ENCODE data around the gene MALL.
"Not testable (repeated sequence)": the region's sequence is repeated elsewhere in the genome, so short reads cannot be mapped to it uniquely, and the experiment has no call there.

MALL gene

DNA sequence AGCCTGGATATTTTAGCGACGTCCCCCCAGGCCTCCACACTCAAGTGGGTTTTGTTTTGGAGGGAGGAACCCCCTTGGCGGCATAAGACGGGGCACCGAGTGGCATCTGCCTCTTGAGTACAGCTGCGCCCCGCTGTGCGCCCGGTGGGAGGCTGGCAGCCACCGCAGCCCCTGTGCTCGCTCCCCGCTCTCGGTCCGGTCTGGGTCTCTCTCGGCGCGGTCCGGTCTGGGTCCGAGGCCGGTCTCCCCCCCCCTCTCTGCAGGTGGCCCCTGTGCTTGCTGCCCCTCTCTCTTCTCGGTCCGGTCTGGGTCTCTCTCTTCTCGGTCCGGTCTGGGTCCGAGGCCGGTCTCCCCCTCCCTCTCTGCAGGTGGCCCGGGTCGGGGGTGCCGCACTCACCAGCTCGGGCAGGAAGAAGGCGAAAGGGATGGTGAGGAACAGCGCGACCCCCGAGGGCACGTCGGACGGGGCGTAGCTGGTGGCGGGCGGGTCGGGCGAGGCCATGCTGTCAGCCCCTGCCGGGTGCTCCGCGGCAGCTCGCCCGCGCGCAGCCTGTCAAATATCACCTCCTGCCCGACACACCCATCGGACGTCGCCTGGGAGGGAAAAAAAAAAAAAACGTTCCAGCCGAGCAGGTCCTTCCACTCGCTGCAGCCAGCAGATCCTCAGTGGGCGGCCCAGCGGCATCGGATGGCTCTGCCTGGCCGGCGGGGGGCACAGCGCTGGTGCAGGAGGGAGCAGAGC is at the start of gene MALL:
Gene MALL (minus strand): TSS at position 532 of the 742 bp plus-strand sequence. CDS start 30 bp downstream, at position 502.
- no peak for DNase-seq (ENCODE audit: low read depth)

DNA sequence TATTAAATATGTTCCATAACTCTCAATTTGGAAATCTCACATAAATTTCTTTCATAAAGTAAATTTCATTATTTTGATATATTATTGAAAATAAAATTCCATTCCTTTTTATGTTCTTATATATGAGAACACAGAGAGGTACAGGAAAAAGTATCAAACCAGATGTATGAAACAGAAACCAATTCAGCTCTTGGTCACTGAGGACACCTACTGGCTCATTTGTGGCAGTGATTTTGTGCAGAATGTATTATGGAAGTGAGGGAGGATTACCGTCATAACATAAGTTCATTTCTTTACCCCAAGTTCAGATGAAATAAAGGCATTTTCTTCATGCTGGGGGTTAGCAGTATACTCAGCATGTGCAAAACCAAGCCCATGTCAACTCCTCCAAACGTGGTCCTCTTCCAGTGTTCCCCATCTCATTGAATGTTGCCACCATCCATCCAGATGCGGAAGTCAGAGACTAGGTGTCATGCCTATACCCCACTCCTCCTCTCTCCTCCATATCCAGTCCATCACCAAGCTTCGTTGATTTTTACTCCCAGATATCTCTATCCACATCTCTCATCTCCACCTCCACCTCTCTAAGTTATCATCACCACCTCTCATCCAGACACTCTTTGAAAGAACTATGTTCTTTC is 41.7 kb upstream of the MALL start:
- no peak for DNase-seq (ENCODE audit: low read depth)

DNA sequence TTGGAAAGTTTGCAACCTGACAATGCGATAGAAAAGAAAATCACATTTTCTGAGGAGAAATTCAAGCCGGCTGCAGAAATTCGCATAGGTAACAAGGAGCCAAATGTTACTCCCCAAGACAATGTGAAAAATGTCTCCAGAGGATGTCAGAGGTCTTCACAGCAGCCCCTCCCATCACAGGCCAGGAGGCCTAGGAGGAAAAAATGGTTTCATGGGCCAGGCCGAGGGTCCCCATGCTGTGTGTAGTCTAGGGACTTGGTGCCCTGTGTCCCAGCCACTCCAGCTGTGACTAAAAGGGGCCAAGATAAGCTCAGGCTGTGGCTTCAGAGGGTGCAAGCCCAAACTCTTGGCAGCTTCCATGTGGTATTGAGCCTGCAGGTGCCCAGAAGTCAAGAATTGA is 39.2 kb upstream of the MALL start:
- DNase-seq (ENCODE audit: low read depth), result not testable (repeated sequence)

DNA sequence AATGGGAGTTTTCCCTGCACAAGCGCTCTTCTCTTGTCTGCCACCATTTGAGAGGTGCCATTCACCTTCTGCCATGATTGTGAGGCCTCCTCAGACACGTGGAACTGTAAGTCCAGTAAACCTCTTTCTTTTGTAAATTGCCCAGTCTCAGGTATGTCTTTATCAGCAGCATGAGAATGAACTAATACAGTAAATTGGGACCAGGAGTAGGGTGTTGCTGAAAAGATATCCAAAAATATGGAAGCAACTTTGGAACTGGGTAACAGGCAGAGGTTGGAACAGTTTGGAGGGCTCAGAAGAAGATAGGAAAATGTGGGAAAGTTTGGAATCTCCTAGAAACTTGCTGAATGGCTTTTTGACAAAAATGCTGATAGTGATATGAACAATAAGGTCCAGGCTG is 38.6 kb upstream of the MALL start:
- not testable (repeated sequence) for DNase-seq (ENCODE audit: low read depth)

DNA sequence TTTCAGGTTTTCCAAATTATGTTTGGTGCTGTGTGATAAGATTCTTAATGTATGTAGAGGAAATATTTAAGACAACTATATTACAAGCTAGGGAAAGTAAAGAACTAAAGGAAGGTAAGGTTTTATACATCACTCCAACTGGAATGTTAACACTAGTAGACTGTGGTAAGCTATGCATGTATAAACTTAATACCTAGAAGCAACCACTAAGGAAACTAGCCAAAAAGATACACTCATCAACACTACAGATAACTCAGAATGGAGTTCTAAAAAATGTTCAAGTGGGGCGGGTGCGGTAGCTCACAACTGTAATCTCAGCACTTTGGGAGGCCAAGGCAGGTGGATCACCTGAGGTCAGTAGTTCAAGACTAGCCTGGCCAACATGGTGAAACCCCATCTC is 37.8 kb upstream of the MALL start:
- no peak for DNase-seq (ENCODE audit: low read depth)

DNA sequence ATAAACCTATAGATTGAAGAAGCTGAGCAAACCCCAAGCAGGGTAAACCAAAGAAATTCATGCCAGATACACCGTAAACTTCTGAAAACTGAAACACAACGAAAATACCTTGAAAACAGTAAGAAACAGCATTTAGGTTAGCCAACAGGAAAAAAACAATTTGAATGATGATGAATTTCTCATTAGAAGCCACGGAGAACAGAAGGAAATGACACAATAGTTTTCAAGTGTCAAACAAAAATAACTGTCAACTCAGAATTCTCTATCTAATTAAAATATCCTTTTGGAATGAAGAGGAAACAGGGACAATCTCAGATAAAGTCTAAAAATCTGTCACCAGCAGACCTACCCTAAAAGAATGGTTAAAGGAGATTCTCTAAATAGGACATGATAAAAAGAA is 37.3 kb upstream of the MALL start:
- no peak for DNase-seq (ENCODE audit: low read depth)

DNA sequence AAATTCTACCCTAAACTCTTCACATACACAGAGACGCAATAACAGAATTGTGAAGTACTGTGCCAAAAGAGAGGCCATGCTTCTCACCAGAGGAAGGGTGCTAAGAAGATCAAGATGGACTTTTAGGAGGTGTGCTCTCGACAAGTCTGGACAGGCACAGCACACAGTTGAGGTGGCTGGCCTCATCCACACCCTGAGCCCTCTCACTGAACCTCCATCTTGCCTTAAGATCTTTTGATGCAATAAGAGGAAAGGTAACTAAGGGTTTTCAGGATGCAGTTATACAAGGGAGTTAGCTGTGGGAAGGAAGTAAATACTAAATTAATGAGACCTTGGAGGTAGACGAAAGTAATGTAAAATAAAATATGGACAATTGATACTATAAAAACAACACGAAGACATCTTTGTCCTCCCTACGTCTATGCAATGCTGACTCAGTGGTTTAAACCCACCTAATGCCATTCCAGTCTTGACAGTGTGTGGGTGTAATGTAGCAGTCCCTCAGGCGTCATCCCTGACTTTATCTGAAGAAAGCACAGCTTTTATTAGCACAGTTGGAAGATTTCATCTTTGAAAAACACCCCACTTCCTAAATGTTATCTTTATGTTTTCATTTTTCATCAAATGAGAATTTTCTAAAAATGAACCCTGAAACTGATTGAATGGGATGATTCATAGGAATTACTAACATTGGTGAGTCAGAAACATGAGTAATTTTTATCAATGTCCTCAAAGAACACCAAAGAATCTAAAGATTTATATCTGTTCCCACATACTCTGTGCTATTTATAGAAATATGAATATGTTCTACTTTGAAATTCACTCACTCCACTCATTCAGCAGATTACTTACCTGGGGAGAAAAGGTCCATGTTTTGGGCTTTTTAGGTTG is 34.0 kb upstream of the MALL start:
- DNase-seq (ENCODE audit: low read depth), result no peak

DNA sequence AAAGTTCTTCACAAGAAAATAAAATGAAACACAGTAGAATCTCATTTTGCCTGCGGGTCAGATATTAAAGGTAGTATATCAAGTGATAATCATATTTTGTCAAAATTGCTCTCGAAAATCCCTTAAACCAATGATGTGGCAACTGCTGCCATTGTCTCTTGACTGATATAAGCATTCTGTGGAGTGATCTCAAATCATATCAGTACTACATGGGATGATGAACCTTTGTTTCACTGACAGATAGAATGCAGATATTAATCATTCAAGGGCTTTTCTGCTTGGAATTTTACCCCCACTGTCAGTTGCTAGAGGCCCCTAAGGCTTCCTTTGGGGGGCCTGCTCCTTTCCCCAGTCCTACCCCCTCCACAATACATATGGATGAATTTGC is 31.3 kb upstream of the MALL start:
- DNase-seq (ENCODE audit: low read depth), result no peak

DNA sequence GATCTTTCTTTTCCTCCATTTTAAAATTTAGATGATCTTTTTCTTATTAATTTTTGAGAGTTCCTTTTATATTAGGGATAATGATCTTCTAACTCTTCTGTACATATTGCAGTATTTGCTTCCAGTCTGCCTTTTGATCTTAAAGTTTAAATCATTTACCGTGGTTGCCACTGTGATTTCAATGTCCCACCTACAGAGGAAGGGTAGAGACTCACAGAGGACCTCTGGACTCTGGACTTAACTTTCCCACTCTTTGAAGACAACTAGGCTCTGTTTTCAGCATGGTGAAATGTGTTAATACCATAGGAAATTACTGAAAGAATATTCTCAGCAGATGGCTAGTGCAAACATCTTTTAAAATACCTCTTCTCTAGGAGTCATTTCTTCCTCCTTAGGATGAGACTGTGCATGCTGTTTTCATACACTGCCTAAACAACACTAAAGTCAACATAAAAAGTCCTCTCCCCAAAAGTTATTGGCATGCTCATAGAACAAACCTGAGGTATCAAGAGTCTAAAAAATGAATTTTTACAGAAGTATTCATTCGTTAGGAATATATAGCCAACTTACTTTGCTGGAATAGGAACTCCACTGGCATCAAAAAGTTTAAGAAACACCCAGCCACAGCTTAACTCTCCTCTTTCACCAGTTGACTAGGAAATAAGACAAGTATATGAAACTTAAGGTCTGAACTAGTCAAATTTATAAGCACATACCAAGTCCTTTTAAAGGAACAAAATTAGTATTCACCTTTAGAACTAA is 30.7 kb upstream of the MALL start:
- DNase-seq (ENCODE audit: low read depth), result no peak

DNA sequence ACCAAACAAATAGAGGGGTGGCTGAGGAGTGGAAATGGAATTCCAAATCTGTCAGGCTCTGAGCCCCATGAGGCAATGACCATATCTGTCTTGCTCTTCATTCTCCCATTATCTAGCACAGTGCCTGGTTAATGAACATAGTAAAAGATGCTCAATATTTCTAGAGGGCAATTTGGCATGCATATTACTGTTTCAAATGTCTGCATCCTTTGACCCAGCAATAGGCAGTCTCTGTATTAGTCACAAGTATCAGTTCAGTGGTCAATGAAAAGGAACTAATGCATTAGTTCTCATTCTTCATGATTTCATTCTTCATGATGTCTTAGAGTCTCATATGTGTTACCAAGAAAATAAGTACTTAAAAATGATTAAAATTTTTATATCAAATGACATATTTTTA is 28.4 kb upstream of the MALL start:
- DNase-seq (ENCODE audit: low read depth), result no peak

DNA sequence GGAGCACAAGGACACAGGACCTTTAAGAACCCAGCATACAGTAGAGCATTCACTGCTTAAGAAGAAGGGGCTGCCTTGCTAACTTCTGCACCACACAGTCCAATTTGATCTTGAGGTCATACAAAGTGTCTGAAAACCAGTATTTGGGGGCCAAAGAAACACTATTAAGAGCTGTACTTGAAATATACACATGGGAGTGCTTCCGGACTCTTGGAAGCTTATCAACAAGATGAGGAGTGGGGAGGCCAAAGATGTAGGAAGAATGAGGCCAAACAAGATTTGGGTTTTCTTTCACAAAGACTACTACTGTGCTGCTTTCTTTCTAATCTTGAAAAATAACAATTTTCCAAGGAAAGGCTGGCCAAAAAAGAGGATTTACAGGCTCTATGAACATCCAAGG is 24.8 kb upstream of the MALL start:
- DNase-seq (ENCODE audit: low read depth), result no peak

DNA sequence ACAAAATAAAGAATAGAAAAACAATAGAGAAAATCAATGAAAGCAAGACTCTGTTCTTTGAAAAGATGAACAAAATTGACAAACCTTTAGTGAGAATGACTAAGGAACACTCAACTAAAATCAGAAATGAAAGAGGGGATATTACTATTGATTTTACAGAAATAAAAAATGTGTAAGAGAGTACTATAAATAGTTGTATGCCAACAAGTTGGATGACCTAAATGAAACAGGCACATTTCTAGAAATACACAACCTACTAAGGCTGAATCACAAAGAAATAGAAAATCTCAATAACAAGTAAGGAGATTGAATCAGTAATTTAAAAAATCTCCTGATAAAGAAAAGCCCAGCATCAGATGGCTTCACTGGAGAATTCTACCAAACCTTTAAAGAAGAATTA is 18.4 kb upstream of the MALL start:
- no peak for DNase-seq (ENCODE audit: low read depth)

DNA sequence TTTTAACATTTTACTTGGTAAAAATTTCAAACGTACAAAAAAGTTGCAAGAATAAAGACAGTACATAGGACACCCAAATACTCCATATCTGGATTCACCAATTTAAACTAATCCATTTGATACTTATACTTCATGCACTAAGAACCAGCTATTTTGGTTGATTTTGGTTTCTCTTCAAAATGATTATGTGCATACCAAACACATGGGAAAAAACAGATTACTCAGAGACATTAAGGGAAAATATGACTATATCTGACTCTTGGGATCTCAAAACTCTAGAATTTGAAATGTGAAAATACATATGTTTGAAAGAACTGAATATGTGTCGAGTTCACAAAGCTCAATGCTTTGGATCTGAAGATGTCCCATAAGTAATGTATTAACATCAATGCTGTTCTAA is 15.5 kb upstream of the MALL start:
- DNase-seq (ENCODE audit: low read depth), result no peak

DNA sequence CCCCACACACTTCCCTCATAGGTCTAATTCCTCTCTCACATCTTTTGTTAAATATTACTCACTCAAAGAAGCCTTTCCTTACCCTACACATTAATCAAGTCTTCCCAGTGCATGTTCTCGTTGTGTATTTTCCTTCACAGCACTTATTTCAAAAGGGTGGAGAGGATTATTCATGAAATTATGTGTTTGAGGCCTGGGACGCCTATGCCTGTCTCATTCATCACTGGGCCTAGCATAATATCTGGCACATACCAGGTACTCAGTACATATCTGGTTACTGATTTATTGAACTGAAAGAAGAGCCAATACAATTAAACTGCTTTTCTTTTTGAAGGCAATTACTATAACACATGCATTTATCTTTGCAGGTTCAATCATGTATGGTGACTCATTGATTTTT is 15.1 kb upstream of the MALL start:
- DNase-seq (ENCODE audit: low read depth), result no peak

DNA sequence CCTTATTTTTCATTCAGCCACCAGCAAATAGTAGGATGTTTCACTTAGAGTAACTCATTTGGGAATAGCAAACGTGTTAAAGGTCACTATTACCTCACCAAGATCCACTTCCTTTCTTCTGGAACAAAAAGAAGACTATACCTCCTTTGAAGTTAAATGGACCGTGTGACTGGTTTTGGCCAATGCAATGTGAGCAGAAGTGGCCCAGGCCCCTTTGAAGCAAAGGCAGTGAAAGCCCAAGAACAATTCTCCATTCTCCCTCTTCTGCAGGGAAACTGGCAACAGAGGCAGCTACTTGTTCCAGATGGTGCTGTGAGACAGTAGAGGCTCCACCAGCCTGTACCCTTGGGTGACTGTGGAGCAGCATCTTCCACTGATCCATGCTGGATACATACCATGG is 11.3 kb upstream of the MALL start:
- DNase-seq (ENCODE audit: low read depth), result no peak

DNA sequence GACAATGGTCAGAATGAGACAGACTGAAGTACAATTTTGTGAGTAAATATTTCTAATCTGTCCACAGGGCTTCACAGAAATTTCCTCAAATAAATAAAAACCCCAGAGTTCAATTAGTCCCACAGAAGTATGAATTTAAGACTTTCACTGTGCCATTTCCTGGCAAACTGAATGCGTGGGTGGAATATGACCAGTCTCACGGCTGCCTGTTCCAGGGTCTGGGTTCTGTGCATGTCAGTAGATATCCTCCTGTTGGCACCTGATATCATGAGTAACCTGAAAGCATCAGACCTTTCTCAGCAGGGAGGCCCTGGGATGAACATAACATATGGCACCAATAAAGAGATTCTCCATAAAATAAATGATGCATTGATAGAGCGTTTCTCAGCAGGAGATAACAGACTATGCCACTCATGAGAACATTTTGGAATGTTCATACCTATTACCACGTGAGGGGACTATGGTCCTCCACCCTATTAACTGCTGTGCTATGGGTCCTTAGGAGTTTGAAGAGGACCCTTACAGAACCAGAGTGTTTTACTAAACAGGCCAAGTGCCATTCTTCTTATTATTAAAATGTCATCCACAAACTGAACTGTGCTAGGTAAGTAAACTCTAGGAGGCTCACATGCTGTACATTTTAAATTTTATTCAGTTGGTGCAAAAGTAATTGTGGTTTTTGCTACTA is 10.6 kb upstream of the MALL start:
- DNase-seq (ENCODE audit: low read depth), result no peak

DNA sequence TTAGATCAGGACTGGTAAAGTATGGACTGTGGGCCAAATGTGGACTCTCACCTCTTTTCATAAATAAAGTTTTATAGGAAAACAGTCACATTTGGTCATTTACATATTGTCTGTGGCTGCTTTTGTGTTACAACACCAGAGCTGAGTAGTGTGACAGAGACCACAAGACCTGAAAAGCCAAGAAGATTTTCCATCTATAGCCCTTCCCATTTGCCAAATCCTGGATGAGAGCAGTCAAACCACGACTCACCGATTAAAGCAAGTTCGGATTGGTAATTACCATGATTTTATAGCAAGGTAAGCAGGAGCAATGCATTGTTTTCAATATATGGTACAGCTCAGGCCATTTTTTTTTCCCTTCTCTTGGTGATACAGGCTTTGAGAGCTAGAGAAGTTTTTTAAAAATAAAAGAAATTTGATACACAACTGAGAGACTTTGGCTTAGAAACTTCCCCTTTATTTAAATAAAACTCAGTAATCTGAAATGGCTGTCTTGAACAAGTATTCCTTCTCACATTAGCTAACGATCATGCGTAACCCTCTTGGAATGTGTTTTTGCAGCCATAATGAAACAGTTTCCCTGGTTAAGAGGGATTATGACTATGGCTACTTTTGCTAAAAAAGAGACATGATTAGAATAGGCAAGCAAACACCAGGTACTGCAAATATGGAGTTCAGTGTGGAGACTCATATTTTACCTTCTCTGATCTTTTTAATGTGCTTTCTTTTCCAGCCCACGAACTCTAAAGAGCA is 9.5 kb upstream of the MALL start:
- DNase-seq (ENCODE audit: low read depth), result no peak

DNA sequence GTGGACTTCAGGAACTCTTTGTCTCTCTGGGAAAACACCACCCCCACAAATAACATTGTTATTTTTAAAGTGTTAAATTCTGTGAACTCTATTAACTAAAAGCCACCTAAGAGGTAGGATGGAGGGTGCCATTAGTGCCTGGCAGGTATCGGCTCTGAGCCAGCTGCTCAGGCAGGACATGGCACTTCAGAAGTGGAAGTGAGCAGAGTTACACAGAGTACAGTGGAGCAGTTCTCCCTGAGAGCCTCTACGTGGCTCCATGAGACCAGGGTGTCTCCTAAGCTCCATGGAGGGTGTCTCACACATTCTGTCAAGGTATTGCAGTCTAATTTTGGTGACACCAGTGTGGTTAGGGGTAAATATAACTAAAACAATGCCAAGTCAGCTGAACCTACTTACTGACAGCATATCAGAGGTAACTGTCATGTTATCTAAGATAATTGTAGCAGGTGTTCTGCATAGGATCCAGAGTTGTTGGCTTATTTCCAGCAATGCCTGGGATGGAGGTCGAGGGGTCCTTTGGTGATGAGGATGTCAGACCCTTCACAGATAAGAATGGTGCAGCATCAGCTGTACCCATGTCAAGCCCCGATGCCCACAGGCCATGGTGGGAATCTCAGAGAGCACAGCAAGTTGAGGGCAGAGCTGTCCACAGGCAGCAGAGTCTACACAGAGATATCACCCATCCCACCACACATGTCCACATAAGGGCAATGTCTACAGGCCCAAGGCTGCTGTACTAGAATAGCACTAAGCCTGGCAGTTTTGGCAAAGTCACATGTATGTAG is 8.6 kb upstream of the MALL start:
- no peak for DNase-seq (ENCODE audit: low read depth)

DNA sequence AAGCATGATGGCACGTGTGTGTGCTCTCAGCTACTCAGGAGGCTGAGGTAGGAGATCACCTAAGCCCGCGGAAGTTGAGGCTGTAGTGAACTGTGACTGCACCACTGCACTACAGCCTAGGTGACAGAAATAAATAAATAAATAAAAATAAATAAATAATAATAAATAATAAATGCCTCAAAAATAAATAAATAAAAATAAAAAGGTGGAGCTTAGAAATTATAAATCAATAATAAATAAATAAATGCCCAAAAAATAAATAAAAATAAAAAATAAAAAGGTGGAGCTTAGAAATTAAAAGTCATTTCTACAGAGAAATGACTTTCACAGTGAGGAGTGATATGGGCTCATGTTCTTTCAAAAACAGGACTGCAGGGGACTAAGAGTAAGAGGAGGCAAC is 6.0 kb upstream of the MALL start:
- no peak for DNase-seq (ENCODE audit: low read depth)

DNA sequence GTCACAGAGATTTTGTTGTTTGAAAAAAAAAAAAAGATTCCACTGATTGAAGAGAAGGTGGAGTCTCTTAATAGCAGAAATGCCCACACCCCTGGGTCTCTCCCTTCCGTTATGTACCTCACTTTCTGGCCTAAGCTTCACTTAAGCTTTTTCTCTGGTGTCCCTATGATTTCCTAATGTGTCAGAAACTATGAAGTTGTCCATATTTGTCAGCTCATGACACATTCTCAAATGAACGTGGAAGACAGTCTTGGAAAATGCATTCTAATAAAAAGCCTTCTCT is 5.4 kb upstream of the MALL start:
- no peak for DNase-seq (ENCODE audit: low read depth)
